ENCODE results near the gene MCM3.

MCM3 gene

DNA sequence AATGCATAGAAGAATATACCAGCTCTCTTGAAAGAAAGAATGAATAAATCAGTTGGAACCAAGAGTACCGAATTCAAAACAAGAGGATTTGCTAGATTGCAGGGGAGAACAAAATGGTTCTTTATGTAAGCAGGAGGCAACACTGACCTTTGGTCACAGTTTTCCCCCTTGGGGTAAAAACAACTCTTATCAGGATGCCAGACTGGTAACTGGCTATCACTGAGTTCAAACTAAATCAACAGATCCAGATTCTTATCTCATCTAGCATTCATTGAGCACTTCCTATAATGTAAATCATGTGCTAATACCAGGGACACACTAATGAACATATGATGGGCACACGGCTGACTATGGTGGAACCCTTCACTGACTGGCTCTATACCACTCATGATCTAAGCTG, 35.5 kb downstream of the MCM3 start:
- DNase-seq (ENCODE audit: low spot score), result no peak

DNA sequence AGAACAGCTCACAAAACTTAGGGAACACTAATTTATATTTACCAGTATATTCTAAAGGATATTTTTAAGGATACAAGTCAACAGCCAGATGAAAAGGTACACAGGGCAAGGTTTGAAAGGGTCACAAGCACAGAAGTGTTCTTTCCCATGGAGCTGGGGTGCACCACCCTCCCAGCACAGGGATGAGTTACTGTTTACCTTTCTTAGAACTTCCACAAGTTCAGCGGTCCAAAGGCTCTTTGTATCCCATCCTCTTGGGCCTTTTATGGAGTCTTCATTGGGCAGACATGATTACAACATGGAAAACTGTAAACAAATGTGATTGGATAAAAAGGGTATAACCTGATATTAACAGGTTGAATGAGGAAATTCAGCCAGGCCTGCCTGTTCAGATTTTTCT, 39.1 kb downstream of the MCM3 start:
- DNase-seq (ENCODE audit: low spot score), result no peak

DNA sequence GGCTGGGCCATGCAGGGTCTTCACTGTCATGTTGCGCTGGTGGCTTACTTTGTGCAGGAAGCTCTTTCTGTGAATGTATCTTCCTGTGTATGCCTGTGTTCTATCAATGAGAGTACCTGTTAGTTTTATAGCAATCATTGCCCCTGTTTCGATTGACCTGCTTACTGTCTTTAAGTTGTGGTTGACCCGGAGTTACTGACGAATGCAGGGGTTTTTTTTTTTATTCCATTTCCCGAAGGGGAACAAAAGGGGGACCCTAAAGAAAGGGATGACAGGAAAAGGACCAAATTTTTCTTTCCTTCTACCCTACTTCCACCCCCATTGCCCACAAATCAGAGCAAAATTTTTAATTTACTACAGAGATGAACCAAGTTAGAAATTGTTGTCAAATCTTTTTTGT, 40.1 kb downstream of the MCM3 start, which contains the start of gene IL17F:
TSS of gene IL17F (minus strand) at position 101 of the 400 bp plus-strand sequence. CDS start at position 30, 71 bp downstream.
- no peak for DNase-seq (ENCODE audit: low spot score)

DNA sequence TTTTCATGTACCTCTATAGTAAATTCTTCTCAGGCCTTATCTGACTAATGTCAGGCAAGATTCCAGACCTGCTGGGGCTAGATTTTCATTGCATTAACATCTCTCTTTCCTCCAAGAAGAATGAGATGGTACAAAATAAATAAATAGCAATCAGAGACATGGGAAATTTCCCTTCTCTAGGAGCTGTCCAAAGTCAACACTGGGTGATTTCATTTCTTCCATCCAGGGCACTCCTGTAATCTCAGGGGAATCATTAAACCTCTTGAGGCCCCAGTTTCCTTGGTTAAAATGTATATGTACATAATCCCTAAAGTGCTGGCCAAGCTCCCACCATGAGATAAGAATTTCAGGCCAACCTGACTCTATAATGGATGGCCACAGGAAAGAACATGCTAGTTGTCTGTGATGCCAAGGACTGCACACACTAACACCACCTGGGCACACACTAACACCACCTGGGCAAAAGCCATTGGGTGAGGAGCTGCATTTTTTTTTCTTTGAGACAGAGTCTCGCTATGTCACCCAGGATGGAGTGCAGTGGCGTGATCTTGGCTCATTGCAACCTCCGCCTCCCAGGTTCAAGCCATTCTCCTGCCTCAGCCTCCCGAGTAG, 41.2 kb downstream of the MCM3 start:
- DNase-seq (ENCODE audit: low spot score), result no peak

DNA sequence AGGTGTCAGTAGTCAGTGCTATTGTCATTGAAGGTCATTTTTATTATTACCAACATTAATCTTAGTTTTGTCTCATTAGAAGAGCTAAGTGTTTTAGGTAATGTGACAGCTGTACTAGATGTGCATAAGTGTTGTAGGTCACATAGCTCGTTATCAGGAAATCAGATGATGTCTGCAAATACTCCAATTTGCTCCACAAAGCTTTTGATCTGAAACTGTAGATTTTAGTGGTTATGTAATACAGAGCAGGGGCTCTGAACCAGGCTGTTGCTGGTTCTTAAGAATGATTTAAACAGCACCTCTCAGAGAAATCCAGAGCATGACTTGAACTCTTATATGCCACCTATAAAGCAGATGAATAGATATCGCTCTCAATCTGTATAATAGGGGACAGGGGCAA, 42.7 kb downstream of the MCM3 start:
- no peak for DNase-seq (ENCODE audit: low spot score)

DNA sequence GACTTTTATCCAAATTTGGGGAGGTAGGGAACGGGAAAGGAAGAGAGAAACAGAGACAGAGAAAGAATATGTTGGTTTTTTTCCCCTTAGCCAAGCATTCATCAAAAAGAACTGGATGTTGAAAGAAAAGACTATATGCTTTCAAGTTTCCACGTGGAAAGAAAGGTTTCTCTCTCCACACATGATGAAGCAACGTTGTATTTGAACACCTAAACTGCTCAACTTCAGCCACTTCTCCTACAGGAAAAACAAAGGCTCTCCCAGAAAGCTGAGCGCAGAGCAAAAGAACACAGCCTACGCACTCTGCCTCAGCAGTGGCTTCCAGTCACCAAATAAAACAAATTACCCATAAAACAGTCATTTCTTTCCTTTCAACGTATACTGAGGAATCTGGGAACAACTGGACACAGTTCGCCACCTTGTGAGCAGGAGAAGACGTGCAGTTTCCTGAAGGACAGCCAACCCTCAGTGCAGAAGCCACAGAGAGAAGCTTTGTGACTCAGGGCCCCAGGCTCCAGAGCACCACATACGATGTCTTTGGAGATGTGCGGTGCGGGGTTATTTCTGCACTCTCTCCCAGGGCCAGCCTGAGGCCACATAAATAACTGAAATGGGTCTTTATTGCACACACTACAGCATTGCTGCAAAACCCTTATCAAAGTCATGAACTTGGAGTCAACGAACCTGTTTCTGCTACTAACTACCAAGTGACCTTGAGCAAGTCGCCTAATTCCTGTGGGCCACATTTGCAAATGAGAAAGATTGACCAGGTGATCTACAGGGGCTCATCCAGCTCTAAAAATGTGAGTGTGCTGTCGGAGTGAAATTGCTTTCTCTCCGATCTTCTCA, 50.3 kb downstream of the MCM3 start:
- DNase-seq (ENCODE audit: low spot score), result peak; percentile 74

DNA sequence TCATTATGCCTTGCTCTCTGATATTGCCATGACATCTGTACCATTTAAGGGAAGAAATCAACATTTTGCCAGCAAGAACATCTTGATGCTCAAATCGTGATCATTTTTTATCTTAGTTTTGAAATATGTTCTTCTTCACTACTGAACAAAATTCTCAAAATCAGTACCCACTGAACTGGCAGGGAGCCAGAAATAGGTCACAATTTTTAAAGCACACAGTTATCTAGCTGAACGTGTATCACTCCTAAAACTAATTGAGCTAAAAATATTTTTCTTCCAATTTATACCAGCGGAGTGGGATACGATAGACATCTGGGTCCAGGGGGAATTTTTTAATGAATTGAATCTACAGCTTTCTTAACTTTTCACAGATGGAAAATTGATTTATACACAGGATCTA, 51.5 kb downstream of the MCM3 start:
- no peak for DNase-seq (ENCODE audit: low spot score)

DNA sequence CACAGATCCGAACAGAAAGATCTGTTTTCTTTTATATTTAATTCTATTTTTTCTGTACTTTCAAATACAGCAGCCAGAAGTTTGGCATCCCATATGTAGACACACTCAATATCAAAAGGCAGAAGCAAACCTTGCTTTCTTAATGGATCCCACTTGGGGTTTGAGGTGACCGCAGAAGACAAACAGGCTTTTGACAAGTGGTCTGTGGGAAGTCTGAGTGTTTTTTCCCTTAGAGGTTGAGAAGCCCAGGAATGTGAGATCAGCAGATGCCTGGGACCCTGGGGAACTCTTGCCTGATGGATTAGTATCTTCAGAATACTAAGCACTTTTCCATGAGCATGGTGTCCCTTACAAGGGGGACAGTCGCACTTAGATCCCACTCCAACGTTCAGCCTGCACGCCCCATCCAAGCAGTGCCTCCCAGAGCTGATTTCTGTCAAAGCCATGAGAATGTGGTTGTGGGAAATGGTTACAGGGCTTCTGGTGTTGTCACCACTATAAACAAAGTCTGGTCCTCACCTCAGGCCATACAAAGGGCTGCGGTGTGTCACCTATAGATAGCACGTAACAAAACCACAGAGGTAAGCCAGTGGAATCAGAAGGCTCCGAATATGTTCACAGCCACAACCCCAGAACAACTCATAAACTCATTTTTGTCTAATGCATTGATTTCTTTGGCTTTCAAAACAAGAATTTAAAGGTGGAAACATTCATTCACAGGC, 53.0 kb downstream of the MCM3 start:
- DNase-seq (ENCODE audit: low spot score), result peak; percentile 82

DNA sequence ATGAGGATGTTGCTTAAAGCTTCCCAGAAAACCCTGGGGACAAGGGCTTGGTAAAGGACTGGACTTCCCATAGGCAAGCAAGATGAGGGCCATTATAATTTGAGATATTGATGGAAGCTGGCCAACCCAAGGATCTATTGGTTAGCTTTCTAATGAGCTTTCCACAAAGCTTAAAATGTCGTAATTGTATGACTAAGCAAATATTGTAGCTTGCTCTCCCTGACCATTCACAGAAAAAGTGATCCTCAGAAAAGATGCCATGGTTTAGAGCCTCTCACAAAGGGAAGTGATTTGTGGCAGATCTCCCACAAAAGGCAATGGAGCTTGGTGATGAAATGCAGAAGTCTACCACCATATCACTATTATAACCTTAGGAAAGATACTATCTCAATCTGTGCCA, 53.9 kb downstream of the MCM3 start:
- no peak for DNase-seq (ENCODE audit: low spot score)

DNA sequence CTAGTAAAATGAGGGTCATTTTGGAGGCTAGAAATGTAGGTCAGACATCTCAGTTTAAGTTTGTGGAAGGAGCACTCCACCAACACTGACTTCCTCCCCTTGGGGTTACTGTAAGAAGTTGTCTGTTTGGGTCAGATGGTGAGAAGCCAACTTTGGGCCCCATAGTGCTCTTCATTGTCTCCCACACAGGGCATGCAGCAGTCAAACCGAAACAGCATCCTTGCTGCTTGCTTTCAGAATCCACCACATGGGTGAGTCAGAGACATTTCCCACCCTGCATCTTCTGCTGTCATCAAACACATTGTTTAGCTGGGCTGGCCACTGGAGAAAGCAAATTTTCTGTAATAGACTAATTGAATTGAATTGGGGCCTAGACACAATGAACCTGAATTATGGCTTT, 57.0 kb downstream of the MCM3 start:
- peak; percentile 96 for DNase-seq (ENCODE audit: low spot score)

DNA sequence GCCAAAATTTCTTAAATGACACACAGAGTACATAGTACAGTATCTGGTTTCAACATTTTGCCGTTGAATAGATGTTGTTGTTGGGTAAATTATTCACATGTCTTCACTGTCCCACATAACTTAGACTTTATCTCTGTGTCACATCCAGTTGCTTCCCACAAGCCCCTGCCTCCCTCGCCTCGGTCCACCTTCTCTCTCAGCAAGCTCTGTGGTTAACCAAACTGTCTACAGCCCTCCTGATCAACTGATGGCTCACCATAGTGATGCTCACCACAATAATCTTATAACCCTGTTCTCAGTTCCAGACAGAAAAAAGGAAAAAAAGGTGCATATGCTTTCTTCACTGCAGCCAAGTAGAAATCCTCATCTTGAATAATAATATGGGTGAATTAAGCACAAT, 63.2 kb downstream of the MCM3 start:
- peak; percentile 71 for DNase-seq (ENCODE audit: low spot score)

DNA sequence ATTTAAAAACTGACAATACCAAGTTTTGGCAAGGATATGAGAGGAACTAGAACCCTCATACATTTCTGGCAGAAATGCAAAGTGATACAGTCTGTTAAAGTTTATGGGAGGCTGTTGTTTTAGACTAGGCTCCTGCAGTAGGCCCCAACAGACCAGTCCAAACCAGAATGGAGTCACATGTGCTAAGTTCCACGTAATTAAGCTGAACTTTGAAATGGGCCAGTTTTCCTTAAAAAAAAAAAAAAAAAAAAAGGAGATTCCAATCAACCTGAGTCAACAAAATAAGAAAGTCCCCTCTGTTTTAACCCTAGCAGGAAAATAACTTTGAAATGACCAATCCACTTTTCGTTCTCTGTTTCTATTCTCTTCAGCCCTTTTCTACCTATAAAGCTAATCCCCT, 66.8 kb downstream of the MCM3 start:
- DNase-seq (ENCODE audit: low spot score), result no peak

DNA sequence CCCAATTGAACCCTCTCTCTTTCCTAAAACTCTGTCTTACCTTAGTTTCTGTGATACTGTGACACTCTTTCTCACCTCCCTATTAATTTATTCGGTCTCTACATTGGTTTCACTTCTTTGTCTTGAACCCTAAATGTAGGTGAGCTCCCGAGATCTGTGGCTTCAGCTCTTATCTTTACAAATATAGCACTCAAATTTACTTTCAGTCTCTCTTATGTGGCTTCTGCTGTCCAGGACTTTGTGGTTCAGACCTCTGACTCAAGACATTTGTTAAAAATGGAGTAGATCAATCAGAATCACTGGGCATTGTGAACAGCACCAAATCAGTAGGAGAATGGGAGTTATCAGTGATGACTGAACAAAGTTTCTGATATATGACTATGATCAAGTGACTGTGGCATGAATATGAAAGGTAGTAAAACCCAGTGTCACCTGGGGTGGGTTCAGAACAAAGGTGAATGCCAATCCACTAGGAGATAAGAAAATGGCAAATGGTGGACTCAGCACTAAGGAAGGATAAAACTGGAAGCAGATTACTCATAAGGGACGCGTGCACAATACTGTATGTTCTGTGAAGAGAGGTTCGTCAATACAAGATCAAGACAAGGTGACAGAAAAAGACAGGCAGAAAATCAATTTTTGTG, 67.5 kb downstream of the MCM3 start:
- DNase-seq (ENCODE audit: low spot score), result no peak

DNA sequence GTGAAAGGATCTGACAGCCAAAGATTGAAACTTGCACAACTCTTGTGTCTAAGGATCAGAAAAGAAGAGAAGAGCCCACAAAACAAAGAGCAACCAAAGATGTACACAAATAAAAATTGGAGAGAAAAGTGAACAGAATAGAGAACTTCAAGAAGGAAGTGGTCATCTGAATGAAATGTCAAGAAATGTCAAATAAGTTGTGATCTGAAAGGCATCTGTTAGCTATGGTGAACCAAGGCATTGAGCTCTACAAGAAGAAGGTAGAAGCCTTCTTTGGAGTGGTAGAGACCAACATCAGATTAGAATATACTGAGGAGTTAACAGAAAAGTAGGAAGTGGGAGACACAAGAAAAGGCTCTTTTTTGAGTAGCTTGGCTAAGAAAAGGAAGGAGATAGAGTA, 68.8 kb downstream of the MCM3 start:
- DNase-seq (ENCODE audit: low spot score), result no peak
